Duodenal mucosa (tissue), 2 donors: Measurements from ENCODE around the gene TRIM46.
"Not testable (repeated sequence)": the region's sequence is repeated elsewhere in the genome, so short reads cannot be mapped to it uniquely, and the experiment has no call there.

Experiments used
- H3K27ac ChIP-seq: one replicate; pipeline ENCODE4 v1.7.0; 2013; ENCODE audit warnings: low read depth, low read length
- H3K27me3 ChIP-seq, 2 donors: one replicate each; pipeline ENCODE4 v1.7.0; 2013; ENCODE audit warnings: low read length in 2 of 2, control low read depth in 1 of 2; ENCODE audit not compliant: insufficient read depth in 2 of 2, control insufficient read depth in 1 of 2
- H3K36me3 ChIP-seq, 2 donors: one replicate each; pipeline ENCODE4 v1.7.0; 2013; ENCODE audit warnings: low read length in 2 of 2, control low read depth in 1 of 2; ENCODE audit not compliant: insufficient read depth in 2 of 2, control insufficient read depth in 1 of 2
- H3K4me1 ChIP-seq, 2 donors: one replicate each; pipeline ENCODE4 v1.7.0; 2013; ENCODE audit warnings: low read length in 2 of 2, control low read depth in 1 of 2; ENCODE audit not compliant: insufficient read depth in 2 of 2, control insufficient read depth in 1 of 2
- H3K4me3 ChIP-seq, 2 donors: one replicate each; pipeline ENCODE4 v1.7.0; 2013; ENCODE audit warnings: low read length in 2 of 2, low read depth in 1 of 2
- H3K9ac ChIP-seq, 2 donors: one replicate each; pipeline ENCODE4 v1.7.0; 2013; ENCODE audit warnings: low read length in 2 of 2, low read depth in 1 of 2
- H3K9me3 ChIP-seq, 2 donors: one replicate each; pipeline ENCODE4 v1.7.0; 2013; ENCODE audit warnings: low read length in 2 of 2, control low read depth in 1 of 2; ENCODE audit not compliant: control insufficient read depth in 1 of 2

Gene TRIM46

DNA sequence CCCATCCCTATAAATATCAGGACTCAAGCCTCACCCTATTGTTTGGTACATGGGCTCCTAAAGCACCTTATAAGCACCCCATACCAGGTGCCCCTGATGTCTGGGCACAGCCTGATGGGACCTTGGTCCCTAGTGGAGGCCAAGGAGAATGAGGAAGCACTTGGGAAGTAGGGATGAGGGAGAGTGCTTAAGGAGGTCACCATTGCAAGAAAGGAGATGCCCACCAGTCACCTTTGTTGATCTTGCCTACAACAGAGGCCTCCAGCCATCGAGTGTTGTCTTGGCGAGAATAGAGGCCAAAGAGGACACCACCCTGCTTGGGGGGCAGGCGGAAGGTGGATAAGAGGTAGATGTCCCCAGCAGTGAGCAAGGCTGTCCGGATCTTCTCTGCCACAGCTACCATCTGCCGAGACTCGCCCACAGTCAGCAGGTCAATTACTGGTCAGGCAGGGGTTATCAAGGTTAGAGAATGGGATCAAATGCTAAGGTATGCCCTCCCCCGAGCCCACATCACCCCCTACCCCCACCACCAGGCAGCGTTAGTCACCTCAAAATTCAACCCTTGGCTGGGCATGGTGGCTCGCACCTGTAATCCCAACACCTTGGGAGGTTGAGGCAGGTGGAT lies 32.4 kb downstream of the TRIM46 start:
- Histone ChIP-seq H3K4me3 (no peak overlapping the region), H3K36me3 (no peaks in the 10 kb centered on the region), H3K4me1 (peaks cover 21 to 26% of the 10 kb centered on the region in 2 donors), H3K9me3 (no peaks in the 10 kb centered on the region), H3K27ac (no peak overlapping the region), H3K27me3 (no peaks in the 10 kb centered on the region), H3K9ac (no peak overlapping the region)

DNA sequence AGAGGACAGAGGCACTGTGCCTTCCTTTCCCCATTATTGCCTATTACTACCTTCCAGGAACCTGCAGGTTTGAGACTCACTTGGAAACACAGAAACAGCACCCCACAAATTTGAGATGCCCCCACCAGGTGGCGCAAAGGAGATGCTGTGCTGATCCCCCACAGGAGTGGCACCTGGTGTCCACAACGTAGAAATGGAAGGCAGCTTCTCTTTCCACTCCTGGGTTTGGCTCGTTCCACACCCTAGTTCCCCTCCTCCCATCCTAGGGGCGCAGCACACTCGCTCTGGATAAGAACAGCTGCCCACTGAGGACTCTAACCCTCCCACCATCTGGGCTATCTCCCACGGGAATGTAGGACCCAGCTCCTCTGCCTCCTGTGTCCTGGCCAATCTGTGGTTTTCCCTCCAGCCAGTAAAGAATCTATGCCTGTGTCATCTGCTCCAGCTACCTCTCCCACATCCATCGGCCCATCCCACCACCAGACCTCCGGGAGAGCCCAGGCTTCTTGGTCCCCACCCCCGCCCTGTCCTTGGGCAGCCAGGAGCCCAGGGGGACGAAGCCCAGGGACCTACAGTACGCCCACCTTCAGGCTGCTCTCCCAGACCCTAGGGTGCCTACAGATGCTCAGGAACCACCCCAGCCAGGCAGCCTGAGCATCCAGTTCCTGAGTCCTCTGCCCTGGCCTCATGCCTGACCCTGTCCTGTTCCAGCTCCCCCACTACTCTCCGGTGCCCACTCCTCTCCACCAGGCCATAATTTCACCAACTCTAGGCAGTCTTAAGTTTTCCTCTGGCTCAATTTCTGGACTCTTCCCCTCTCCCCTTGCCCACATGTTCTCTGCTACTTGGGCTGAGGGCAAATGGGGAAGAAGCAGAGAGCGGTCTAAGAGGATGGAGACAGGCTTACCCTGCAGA lies 33.5 kb downstream of the TRIM46 start:
- Histone ChIP-seq H3K9ac (peak overlapping the region; percentile 44 to 45), H3K27ac (peak overlapping the region; percentile 52), H3K4me3 (peak overlapping the region; percentile 14 to 38), H3K27me3 (no peaks in the 10 kb centered on the region), H3K36me3 (peaks cover 0 to 4% of the 10 kb centered on the region in 2 donors), H3K9me3 (no peaks in the 10 kb centered on the region), H3K4me1 (peaks cover 21 to 26% of the 10 kb centered on the region in 2 donors)

- H3K27ac ChIP-seq, result peak within 1 kb of the TSS; percentile 99
- no peaks in the 10 kb centered on the region for H3K27me3 ChIP-seq
- peak within 1 kb of the TSS; percentile 71 to 85 for H3K9ac ChIP-seq
- peak within 1 kb of the TSS; percentile 84 to 91 for H3K4me3 ChIP-seq
- H3K36me3 ChIP-seq, result peaks cover 0 to 4% of the 10 kb centered on the region in 2 donors
- H3K9me3 ChIP-seq, result no peaks in the 10 kb centered on the region
- peaks cover 21 to 26% of the 10 kb centered on the region in 2 donors for H3K4me1 ChIP-seq
Measured at GRCh38 chr1:155207806-155208540, 34.3 kb downstream of the TRIM46 start, which contains the start of gene THBS3. Gene THBS3, minus strand, starts transcription at chr1:155207897. Its CDS starts 21 bp downstream, at chr1:155207876.

- H3K9ac ChIP-seq, result peak within 1 kb of the TSS; percentile 71 to 85
- peak within 1 kb of the TSS; percentile 99 for H3K27ac ChIP-seq
- H3K4me3 ChIP-seq, result peak within 1 kb of the TSS; percentile 84 to 91
- H3K36me3 ChIP-seq, result peaks cover 0 to 4% of the 10 kb centered on the region in 2 donors
- peaks cover 21 to 26% of the 10 kb centered on the region in 2 donors for H3K4me1 ChIP-seq
- no peaks in the 10 kb centered on the region for H3K9me3 ChIP-seq
- H3K27me3 ChIP-seq, result no peaks in the 10 kb centered on the region
Measured at GRCh38 chr1:155208541-155209311, 35.1 kb downstream of the TRIM46 start, which contains the start of gene MTX1. Gene MTX1, plus strand, starts transcription at chr1:155208695. Its CDS starts 110 bp downstream, at chr1:155208805.

DNA sequence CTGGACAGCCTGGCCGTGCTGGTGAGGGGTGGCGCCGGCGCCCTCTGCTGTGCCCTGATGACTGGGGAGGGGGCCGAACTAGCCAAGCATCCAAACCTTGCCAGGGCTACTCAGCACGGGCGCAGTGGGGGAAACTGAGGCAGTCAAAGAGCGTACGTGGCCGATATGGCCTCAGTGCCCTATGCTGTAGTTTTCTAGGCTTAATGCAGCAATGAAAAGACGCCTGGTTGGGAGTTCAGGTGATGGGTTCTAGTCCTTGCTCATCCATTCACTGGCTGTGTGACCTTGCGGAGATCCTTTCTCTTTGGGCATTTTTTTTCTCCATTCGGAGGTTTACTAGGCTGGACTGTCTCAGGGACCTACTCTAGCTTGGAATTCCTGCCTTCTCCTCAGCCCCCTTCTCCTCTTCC lies 35.7 kb downstream of the TRIM46 start:
- peak overlapping the region; percentile 99 for H3K27ac ChIP-seq
- H3K4me1 ChIP-seq, result peaks cover 21 to 26% of the 10 kb centered on the region in 2 donors
- H3K36me3 ChIP-seq, result peaks cover 0 to 4% of the 10 kb centered on the region in 2 donors
- H3K4me3 ChIP-seq, result peak overlapping the region; percentile 84 to 91
- peak overlapping the region; percentile 69 to 85 for H3K9ac ChIP-seq
- H3K27me3 ChIP-seq, result no peaks in the 10 kb centered on the region
- H3K9me3 ChIP-seq, result no peaks in the 10 kb centered on the region

GRCh38 chr1:155210314-155211104 lies 36.9 kb downstream of the TRIM46 start:
- peaks cover 21 to 26% of the 10 kb centered on the region in 2 donors for H3K4me1 ChIP-seq
- H3K36me3 ChIP-seq, result peaks cover 0 to 4% of the 10 kb centered on the region in 2 donors
- H3K4me3 ChIP-seq, result no peak overlapping the region
- H3K27me3 ChIP-seq, result no peaks in the 10 kb centered on the region
- H3K9ac ChIP-seq, result no peak overlapping the region
- H3K27ac ChIP-seq, result no peak overlapping the region
- H3K9me3 ChIP-seq, result no peaks in the 10 kb centered on the region

DNA sequence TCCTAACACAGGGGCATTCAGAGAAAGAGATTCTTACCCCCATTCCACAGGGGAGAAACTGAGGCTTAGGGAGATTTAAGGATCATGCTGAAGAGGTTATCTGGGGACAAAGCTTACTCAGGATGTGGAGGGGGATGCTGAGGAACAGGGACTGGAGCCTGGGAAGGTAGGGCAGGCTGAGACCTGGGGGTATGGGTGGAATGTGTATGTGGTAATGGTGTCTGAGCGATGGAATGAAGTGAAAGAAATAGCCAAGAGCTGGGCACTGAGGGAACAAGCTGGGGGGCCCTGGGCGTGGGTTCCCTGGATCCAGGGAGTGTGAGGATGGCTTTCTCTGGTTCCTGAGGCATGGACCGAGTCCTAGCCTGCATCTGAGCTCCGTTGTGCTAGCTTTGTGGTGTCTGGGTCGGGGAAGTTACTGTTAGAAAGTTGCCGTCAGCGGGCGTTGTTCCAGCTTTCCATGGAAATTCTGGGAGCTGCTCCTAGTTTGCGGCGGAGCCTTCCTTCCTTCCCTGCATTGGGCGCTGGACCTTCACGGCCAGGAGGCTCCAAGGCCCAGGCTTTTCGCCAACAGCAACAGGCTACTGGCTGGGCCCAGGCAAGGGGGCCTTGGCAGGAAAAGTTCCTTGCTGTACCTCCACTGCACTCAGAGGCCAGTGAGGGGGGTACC lies 37.9 kb downstream of the TRIM46 start:
- not testable (repeated sequence) for H3K27me3 ChIP-seq

DNA sequence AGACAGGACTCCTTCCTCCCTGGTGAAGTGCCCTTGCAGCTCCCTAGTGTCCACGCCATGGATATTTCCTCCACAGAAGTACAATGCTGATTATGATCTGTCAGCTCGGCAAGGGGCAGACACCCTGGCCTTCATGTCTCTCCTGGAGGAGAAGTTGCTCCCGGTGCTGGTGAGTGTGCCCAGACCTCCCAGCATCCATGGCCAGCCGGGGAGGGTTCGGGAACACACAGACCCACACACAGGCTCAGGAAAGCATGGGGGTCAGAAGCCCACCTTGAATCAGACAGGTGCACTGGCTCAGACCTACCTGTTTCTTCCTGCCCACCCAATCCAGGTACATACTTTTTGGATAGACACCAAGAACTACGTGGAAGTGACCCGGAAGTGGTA lies 38.4 kb downstream of the TRIM46 start:
- H3K27me3 ChIP-seq, H3K9me3 ChIP-seq, H3K36me3 ChIP-seq, H3K9ac ChIP-seq, H3K4me3 ChIP-seq, H3K27ac ChIP-seq: not testable (repeated sequence)
- H3K4me1 ChIP-seq, result peaks cover 19 to 23% of the 10 kb centered on the region in 2 donors

More for the DNA sequence above, 37.9 kb downstream of the TRIM46 start:
- not testable (repeated sequence) for H3K4me3 ChIP-seq, H3K9me3 ChIP-seq, H3K27ac ChIP-seq, H3K9ac ChIP-seq, H3K36me3 ChIP-seq
- peaks cover 21 to 26% of the 10 kb centered on the region in 2 donors for H3K4me1 ChIP-seq
